HG03354 (cell line): ENCODE data around the gene EMX1.

Source experiments
- ATAC-seq: cut with Tn5 transposase; IDR thresholded peaks from one replicate; pipeline ENCODE4 v1.9.1; 2021; ENCODE audit warnings: mild to moderate bottlenecking; ENCODE audit not compliant: unreplicated experiment, poor library complexity, severe bottlenecking

The EMX1 gene

DNA sequence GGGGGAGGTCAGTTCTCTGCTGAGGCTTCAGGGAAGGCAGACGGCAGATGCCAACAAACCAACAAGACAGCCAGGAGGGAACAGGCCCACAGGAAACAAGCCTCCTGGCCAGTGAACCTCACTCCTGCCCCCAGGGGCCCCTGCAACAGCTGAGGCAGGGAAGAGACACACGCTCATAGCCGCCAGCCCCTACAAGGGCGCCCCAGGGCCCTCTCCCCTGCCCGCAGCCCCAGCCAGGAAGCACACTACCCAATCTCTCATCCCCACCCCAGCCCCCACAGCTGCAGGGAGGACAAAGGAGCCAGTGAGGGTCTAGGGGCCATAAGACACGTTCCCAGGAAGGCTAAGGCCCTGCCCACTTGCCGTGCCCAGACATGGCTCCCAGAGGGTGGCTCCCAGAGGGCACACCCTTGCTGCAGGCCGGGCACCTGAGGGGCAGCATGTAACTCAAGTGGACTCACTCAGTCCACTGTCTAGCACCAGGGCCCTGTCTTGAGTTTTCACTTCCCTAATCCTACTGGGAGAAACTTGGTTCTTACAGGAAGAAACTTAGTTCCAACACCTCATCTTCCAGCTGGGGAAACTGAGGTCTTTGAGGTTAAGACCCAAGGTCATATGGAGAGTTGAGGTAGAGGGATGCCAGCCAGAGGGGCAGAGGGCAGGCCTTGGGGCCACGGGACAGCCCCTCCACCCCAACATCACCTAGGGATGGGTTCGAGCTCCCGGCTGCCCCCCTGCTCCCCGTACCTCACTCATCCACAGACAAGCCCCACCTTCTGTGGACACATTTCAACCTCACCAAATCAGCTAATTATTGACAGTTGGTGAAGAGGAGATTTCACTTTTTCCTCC lies 37.3 kb downstream of the EMX1 start:
- ATAC-seq, result no peak

DNA sequence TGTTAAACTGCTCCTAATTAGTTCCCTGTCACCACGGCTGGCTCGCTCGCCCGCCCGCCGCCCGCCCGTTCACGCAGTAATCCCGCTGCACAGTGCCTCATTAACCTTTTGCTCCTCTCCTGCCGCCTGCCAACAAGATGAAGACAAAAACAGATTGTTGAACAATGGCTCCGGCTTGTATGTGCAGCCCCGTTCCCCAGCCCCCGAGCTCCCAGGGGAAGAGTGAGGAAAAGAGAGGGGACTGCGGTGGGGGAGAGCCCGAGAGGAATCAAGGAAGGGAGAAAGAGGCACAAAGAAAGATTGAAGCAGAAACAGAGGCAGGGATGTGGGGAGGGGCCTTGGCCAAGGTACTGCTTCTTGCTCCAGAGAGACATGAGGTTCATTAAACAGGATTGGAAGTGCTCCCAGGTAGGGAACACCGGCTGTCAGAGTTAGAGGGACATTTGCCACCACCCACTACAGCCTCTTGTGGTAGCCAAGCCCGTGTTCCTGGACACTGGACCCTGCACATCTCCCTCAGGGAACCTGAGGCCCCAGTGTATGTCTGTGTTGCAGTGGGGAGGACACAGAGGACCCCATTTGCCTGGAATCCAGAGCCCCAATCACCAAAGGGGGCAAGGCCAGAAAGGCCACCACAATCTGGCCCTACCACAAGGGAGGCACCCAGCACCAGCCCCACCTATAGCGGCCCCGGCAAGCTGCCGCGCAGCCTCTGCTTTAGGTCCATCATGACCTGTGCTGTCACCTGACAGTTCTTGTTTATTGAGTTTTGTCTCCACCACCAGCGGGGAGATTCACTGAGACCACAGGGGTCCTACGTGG lies 38.1 kb downstream of the EMX1 start:
- no peak for ATAC-seq

DNA sequence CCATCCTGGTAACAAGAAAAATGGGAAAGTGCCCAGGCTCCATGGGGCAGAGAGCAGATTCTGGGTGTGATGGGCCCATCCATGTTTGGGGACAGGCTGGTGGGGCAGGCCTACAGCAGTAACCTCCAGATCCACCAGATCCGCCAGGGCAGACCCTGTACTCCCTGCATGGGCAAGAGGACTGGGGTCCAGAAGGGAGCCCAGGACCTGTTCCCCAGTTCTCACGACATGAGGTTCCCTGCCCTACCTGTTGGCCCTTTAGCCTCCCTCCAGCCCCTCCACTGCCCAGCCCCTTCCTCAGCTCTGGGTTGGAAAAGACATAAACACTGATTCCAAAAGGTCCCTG lies 38.7 kb downstream of the EMX1 start:
- no peak for ATAC-seq

DNA sequence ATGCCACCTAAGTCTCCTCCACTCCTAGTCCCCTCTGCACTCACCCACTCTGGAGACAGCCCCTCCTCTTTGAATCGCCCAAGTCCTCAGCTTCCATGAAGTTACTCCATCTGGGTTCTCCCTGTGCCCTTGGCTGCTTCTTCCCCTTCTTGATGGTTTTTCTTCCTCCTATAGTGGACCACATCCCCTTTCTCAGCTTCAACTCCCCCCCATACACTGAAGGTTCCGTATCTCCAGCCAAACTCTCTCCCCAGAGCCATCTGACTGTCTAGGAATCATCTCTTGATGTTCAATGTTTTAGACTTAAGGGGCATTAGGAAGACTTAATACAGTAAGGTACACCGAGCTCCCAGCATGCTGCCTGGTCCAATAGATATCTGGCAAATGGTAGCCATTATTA lies 39.6 kb downstream of the EMX1 start:
- ATAC-seq, result no peak

DNA sequence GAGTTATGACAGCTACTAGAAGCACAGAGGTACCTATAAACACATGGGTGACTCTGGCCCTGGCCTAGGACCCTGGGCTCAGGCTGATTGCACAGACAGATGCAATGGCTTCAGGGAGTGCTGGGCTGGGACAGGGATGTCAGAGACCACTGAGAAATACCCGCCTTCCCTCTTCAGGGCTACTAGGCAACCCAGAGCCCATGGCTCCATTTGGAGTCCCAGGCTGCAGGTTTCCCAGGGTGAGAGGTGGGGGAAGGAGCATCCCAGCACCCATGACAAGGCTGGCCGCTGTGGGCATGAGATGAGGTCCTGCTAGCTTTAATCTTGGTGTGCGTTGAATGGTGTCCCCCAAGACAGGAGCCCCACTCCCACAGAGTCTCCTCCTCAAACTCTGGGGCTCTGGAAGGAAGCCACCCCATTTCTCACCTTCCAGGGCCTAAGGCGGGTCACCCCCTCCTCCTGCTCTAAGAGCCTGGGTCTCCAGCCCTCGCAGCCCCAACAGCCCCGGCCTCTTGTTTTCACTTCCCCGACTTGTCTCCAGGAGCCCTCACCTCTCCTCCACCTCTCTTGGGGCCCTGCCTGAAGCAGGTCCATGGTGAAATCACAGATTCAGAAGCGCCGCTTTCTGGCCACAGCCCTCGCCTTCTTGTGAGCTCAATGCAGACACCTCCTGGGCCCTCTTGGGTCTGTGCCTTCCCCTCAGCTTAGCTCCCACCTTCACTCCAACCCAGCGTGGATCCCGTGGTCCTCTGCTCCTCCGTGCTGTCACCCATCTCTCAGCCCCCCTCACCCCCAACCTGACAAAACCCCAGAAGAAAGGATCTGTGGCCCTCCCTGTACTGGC lies 41.4 kb downstream of the EMX1 start:
- no peak for ATAC-seq

DNA sequence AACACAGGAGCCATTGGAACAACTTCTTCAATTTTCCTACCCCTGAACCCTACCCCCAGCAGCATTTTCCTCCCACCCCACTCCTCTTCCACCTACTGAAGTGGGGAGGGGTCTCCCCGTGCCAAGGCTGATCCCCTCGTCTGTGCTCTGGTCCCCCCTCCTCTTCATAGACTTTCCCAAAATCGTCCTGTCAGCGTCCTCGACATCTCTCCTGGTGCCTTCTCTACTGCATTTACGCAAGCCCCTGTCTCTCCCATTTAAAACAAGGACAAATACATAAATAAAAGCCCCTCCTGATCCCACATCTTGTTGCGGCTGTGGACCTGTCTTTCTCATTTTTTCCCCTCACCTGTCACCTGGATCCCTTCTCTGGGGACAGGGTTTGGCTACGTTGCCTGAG lies 42.2 kb downstream of the EMX1 start:
- no peak for ATAC-seq

DNA sequence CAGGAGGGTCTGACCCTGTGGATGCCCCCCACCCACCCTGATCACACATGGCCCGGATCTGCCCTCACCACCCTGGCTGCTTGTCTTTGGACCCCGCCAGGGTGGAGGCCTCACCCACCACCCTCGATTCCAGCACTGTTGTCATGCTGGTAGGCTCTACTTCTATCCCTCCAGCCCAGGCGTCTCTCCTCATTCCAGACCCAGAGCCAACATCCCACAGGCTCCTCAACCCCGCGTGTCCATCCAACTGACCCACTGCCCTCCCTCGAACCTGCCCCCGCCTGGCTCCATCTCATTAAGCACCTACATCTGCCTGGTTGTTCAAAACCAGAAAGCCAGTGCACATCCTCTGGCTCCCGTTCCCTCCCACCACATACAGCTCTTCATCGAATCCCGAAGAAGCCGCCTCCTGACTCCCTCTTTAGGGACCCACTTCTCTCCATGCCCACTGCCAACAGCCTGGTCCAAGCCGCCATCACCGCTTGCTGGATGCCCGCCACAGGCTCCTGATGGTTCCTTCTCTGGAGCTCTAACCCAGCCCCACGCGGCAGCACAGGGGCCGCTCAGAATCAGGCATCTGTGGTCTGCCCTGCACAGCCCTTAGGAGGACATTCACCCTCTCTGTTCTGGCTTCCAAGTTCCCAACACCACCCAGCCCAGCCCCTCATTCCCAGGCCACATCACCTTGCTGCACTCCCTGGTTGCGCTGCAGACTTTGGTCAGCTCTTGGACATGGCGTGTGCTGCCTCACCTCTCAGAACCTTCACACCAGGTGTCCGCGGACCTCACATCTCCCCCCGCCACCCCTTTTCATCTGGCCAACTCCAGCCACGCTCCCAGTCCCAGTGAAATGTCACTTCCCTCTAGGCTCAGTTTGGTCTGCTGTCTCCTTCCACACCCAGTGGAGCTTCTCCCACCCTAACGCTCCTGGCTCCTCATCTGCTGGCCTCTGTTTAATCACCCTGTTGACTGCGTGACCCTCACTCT lies 43.0 kb downstream of the EMX1 start:
- no peak for ATAC-seq

DNA sequence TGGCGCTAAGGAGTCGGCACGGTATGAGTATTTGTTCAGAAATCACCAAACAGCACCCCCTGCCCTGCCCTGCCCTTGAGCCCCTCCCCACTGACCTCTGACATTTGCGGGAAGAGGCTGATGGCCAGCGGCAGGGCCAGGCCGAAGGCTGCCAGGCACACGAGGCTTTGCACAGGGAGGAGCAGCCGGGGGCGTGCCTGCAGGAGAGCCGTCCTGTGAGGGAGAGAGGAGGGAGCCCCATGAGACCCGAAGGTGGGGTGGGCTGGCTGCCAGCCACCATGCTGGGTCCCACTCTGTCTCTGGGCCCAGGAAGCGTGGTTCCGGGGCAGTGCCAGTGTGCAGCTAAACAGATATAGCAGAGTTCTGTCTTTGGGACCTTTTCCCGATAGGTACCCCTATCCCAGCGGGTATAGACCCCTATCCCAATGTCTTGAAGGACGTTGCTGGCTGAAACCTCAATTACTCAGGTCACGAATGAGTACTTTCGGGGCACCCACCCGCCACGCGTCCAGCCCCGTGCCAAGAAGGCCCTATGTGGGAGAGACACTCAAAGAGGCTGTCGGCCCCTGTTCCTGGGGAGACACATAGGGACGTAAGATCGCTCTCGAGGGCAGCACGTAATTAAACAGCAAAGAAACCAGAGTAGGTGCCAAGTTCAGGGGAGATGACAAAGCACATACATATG lies 43.9 kb downstream of the EMX1 start:
- ATAC-seq, result no peak

DNA sequence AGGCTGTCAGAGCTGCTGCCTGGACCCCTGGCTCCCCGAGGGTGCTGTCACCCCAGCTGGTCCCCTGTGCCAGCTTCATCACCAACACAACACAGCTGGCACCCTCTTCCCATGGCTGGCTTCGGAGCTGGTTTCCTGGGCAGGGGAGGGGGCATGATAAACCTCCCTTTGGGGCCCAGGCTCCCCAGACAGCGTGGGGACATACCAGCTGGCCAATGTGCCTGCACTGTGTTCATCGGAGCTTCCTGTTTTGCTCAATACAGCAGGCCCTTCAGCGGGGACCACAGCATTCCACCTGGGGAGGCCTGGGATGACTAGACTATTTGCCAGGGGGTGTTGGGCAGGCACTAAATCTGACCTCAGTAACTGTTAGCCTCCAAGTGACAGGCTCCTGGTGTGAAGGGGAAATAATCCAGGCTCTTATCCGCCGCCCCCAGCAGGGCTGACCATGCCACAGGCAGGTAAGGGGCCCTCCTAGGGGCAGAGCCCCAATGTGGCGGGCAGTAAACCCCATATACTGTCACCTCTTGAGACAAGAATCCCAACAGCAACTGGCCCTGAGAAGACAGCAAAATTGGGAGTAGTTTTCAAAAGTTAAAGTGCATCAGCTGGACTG lies 44.6 kb downstream of the EMX1 start:
- ATAC-seq, result no peak

DNA sequence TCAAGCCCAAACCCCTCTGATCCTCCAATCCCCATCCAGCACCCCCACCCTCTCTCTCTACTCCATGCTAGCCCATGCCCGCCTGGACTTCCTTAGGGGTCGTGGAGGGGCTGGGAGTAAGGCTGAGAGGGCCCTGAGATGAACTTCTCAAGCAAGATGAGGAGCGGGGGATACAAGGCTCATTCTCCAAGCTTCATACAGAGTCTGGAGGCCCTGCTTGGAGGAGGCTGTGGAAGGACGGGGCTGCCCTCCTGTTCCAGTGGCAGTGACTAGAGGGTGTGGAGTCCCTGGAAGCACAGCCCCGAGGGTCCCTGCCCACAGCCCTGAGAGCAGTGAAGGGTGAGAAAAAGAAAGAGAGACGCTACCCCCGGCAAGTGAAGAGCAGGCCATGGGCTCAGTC lies 45.6 kb downstream of the EMX1 start:
- no peak for ATAC-seq

DNA sequence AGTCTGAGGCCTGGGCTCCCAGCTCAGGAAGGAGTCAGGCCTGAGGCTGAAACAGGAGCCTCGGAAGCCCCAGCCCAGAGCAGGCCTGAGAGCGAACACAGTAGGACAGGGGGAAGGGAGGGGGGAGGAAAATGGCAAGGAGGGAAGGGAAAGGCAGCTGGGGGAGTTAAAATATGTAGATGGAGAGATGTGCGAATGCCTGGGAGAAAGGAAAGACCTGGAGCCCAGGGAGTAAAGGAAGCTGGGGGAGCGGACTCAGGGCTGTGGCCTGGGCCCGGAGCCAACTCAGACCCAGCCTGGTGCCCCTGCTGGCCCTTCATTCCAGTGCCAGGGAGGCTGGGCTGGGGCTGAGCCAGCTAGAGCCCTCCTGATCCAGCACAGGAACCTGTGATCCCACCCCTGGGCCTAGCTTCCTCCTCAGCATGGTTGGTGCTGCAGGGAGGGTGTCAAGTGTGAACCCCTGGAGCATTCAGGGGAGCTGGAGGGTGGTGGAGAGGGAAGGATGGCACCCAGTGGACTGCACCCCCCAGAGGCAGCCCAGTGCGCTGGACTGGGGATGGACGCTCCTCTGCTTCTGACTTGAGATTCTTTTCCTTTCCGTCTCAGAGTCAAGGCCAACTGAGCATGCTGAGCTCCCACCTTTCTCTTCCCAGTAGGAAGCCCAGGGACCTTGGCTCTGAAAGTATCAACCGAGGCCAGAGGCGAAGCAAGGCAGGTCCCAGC lies 46.3 kb downstream of the EMX1 start:
- no peak for ATAC-seq

DNA sequence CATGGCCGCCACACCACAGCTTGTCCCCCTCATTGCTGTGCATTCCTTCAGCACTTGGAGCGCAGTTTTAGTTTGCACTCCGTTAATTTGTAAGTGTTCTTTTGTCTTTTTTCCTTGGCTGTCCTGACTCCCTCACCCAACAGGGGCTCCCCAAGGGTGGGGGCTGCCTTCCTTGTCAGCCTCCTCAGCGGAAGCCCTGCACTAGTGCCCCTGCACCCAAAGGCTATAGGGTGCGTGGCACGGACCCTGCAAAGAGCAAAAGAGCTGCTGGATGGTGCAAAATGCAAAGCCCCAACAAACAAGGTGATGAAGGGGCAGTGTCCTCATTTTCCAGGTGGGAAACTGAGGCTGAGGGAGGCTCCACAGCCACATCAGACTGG lies 46.8 kb downstream of the EMX1 start:
- no peak for ATAC-seq

DNA sequence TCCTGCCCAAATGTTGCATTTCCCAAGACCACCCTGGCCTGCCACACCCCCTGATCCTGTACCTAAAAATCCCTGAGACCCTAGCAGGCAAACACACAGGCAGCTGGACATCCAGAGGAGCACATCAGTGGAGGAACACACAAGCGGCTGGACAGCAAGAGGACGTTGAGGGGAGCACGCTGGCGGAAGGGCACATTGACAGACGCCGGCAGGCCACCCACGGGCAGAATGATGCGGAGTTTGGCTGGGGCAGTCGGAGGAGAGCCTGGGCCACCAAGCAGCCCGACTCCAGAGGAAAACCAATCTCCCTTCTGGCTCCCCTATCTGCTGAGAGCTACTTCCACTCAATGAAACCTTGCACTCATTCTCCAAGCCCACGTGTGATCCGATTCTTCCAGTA lies 47.7 kb downstream of the EMX1 start:
- ATAC-seq, result no peak

DNA sequence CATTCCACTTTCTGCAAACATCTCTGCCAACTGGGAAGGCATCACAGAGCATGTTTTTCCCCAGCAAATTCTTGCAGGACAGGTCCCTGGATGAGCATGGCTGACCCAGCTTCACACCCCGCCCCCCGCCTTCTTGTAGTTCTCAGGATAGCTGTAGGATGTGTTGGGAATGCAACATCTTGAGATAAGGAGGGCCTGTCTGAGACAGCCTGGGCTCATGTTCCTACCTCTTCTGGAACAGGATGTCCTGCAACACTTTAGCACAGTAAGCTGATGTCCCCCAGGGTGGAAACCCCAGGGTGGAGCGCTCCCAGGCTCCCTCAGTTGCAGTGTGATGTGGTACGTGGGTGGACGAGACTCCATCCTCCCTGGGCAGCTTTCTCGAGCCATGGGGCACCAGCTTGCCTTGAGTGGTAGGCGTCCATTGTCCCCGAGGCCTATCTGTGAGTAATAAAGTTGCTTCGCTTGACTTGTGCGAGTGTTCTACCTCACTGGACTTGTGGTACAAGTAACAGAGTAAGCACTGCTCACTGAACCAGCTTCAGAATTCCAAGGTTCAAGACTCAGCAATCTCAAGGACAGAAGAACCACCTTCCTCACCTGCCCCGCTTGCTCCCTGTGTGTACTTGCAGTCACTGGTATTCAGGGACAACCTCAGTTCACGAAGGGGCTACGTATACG lies 48.6 kb downstream of the EMX1 start:
- ATAC-seq, result no peak

DNA sequence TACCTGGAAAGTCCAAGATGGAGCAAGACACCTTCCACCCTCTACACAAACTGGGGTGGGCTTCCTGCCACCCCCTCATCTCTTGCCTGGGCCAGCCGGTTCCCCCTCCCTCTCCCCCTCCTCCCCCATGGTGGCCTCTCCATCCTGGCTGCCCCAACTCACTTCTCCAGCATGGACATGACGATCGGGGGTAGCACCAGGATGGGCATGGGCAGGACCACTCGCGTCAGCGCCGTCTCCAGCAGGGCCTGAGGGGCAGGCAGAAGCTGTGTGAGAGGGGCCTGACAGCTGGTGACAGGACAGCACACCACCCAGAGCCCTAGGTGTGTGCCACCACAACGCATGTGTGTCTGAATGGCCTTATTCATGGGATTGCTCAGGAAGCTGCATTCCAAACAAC lies 51.0 kb downstream of the EMX1 start:
- ATAC-seq, result no peak

DNA sequence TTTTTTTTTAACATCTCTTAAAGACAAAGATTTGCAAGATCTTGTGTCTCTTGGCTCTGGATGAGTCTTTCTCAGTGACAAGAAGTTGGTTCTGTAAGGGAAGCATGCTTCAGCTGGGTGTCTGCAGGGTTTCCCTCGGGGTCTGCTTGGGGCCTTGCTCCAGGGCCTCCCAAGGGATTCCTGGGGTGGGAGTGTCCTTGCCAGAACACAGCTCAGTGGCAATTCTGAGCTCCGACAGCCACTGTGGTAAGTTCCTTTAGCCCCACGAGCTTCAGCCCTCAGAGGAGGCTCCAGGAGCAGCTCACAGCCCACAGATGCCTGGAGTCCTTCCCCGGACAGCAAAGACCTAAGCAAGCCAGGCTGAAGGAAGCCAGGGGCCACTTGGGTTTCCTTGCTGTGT lies 52.4 kb downstream of the EMX1 start:
- ATAC-seq, result no peak

DNA sequence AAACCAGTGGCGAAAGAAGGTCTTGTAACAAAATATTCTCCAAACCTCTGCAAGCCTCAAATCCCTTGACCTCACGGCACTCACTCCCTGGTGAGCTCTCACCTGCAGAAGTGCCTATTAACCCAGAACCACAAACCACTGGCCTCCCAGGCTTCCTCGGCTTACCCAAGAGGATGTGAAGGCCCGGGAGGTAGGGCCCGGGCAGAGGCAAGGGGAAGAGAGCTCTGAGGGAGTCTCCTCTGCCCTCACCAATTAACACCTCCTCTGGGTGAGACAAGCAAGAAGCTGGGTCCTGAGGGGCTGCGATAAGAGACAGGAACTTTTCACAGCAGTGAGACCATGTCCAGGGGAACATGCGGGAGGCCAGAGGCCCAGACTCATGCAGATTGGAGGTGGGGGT lies 53.7 kb downstream of the EMX1 start:
- no peak for ATAC-seq
